Measurements from ENCODE around the gene GH1. TPM values are rescaled to one million over a fixed set of nuclear protein-coding genes. Genes with fewer than 3 reads are reported as not detected.

Gene GH1
- total and polyA plus RNA-seq, 7 donors: not detected

GRCh38 chr17:63928966-63929695, 10.5 kb upstream of the GH1 start:
- H3K4me1 ChIP-seq: peaks cover 7% of the 10 kb centered on the region
- WGBS, 3 donors: 91 to 96% (median 95%) methylated on average over 10 of the region's 10 CpGs
- H3K9me3 ChIP-seq: no peaks in the 10 kb centered on the region
- no peak overlapping the region for H3K4me3 ChIP-seq
- DNase-seq (no peak), ATAC-seq (no peak)
- H3K27ac ChIP-seq: no peak overlapping the region
- no peak for TF ChIP-seq CTCF (IDR thresholded peaks at IDR 0.05)
- no peaks in the 10 kb centered on the region for H3K36me3 ChIP-seq (ENCODE audit: insufficient read depth in 1 of 2, low read depth in 1 of 2)
- no peaks in the 10 kb centered on the region for H3K27me3 ChIP-seq (ENCODE audit: insufficient read depth in 3 of 3, low read length in 2 of 3)
- intact Hi-C loops (cut with DNase I): no loop called here

GRCh38 chr17:63928172-63928666, 9.6 kb upstream of the GH1 start:
- no peak overlapping the region for H3K4me3 ChIP-seq
- H3K27ac ChIP-seq: no peak overlapping the region
- WGBS, 3 donors: 86 to 93% (median 88%) methylated on average over 10 of the region's 10 CpGs
- TF ChIP-seq CTCF (IDR thresholded peaks at IDR 0.05): no peak
- DNase-seq (no peak), ATAC-seq (no peak)
- H3K27me3 ChIP-seq (ENCODE audit: insufficient read depth in 3 of 3, low read length in 2 of 3): no peaks in the 10 kb centered on the region
- no peaks in the 10 kb centered on the region for H3K9me3 ChIP-seq
- H3K36me3 ChIP-seq (ENCODE audit: insufficient read depth in 1 of 2, low read depth in 1 of 2): no peaks in the 10 kb centered on the region
- H3K4me1 ChIP-seq: peaks cover 7% of the 10 kb centered on the region
- intact Hi-C loops (cut with DNase I): no loop called here

- Histone ChIP-seq H3K27ac (no peak overlapping the region), H3K4me3 (no peak overlapping the region), H3K4me1 (peaks cover 7% of the 10 kb centered on the region), H3K9me3 (no peaks in the 10 kb centered on the region), H3K27me3 (ENCODE audit: insufficient read depth in 3 of 3, low read length in 2 of 3) (no peaks in the 10 kb centered on the region), H3K36me3 (ENCODE audit: insufficient read depth in 1 of 2, low read depth in 1 of 2) (no peaks in the 10 kb centered on the region)
- intact Hi-C loops (cut with DNase I): no loop called here
- 75 to 78% (median 76%) methylated on average over 8 of the region's 8 CpGs for WGBS, 3 donors
- no peak for ATAC-seq
- no peak for TF ChIP-seq CTCF (IDR thresholded peaks at IDR 0.05)
- DNase-seq: no peak
These were observed 9.0 kb upstream of the GH1 start for GRCh38 chr17:63927464-63928171.

GRCh38 chr17:63926164-63926563, 7.5 kb upstream of the GH1 start:
- no peaks in the 10 kb centered on the region for H3K36me3 ChIP-seq (ENCODE audit: insufficient read depth in 1 of 2, low read depth in 1 of 2)
- H3K9me3 ChIP-seq: no peaks in the 10 kb centered on the region
- ATAC-seq (no peak), DNase-seq (no peak)
- no peaks in the 10 kb centered on the region for H3K27me3 ChIP-seq (ENCODE audit: insufficient read depth in 3 of 3, low read length in 2 of 3)
- H3K4me3 ChIP-seq: no peak overlapping the region
- 95 to 100% (median 100%) methylated on average over 2 of the region's 2 CpGs for WGBS, 3 donors
- TF ChIP-seq CTCF (IDR thresholded peaks at IDR 0.05): no peak
- peaks cover 7% of the 10 kb centered on the region for H3K4me1 ChIP-seq
- intact Hi-C loops (cut with DNase I): no loop called here
- no peak overlapping the region for H3K27ac ChIP-seq
